Keratinocyte (primary cell): ENCODE data around the gene GRIA1. TPM values are rescaled to one million over a fixed set of nuclear protein-coding genes. Genes with fewer than 3 reads are reported as not detected.

Source experiments
- DNase-seq: peaks from one replicate; pipeline ENCODE4 v3.0.0-alpha.2; 2011; ENCODE audit warnings: low read depth, missing footprints, low spot score
- FAIRE-seq: peaks from 2 replicates; lab custom pipeline; 2011; peaks lifted over from hg19 to GRCh38; lab: Jason Lieb, UNC
- H2AFZ ChIP-seq: 2 replicates; pipeline ENCODE4 v1.6.0; 2012; ENCODE audit warnings: low read length, control low read depth, inconsistent platforms; ENCODE audit not compliant: control insufficient read depth
- H3K27ac ChIP-seq: 2 replicates; pipeline ENCODE4 v1.5.1; 2011; ENCODE audit warnings: low read length; ENCODE audit not compliant: control insufficient read depth, insufficient read depth
- H3K27me3 ChIP-seq: 3 replicates; pipeline ENCODE4 v1.6.0; 2011; ENCODE audit warnings: low read length; ENCODE audit not compliant: control insufficient read depth, insufficient read depth; ENCODE audit errors: extremely low read depth
- H3K36me3 ChIP-seq, 2 experiments: 2 replicates in 1 of 2; 3 replicates in 1 of 2; pipeline ENCODE4 v1.5.1; 2011; ENCODE audit warnings: low read length in 2 of 2, mild to moderate bottlenecking in 1 of 2; ENCODE audit not compliant: control insufficient read depth in 2 of 2, insufficient read depth in 2 of 2; ENCODE audit errors: extremely low read depth in 1 of 2
- H3K4me1 ChIP-seq: 3 replicates; pipeline ENCODE4 v1.5.1; 2011; ENCODE audit warnings: low read length; ENCODE audit not compliant: control insufficient read depth, insufficient read depth; ENCODE audit errors: extremely low read depth
- H3K4me2 ChIP-seq: 3 replicates; pipeline ENCODE4 v1.6.0; 2011; ENCODE audit warnings: low read depth, low read length; ENCODE audit not compliant: control insufficient read depth, insufficient read depth; ENCODE audit errors: extremely low read depth
- H3K4me3 ChIP-seq, 3 experiments: fragments of 200-600 bp in 1 of 3; sonication (generic) in 1 of 3; 2 replicates in 2 of 3; 3 replicates in 1 of 3; pipeline ENCODE4 v1.5.1; 2011 to 2016; ENCODE audit warnings: low read length in 3 of 3, mild to moderate bottlenecking in 3 of 3, control low read depth in 2 of 3, inconsistent platforms in 1 of 3, low read depth in 1 of 3, mixed read lengths in 1 of 3, mixed run types in 1 of 3, moderate library complexity in 1 of 3; ENCODE audit not compliant: control insufficient read depth in 2 of 3, insufficient read depth in 2 of 3; ENCODE audit errors: extremely low read depth in 1 of 3
- H3K79me2 ChIP-seq: 2 replicates; pipeline ENCODE4 v1.6.0; 2012; ENCODE audit warnings: low read length; ENCODE audit not compliant: control insufficient read depth, insufficient read depth
- H3K9ac ChIP-seq: 3 replicates; pipeline ENCODE4 v1.6.0; 2011; ENCODE audit warnings: low read length; ENCODE audit not compliant: control insufficient read depth, insufficient read depth; ENCODE audit errors: extremely low read depth
- H3K9me1 ChIP-seq: 3 replicates; pipeline ENCODE4 v1.6.0; 2011; ENCODE audit warnings: low read length; ENCODE audit not compliant: control insufficient read depth, insufficient read depth; ENCODE audit errors: extremely low read depth
- H3K9me3 ChIP-seq: 2 replicates; pipeline ENCODE4 v1.5.1; 2012; ENCODE audit warnings: low read depth, low read length; ENCODE audit not compliant: control insufficient read depth
- H4K20me1 ChIP-seq: 3 replicates; pipeline ENCODE4 v1.6.0; 2011; ENCODE audit warnings: low read length; ENCODE audit not compliant: control insufficient read depth, insufficient read depth; ENCODE audit errors: extremely low read depth
- CTCF ChIP-seq, 3 experiments: IDR thresholded peaks in 1 of 3; conservative IDR thresholded peaks in 1 of 3; optimal IDR thresholded peaks in 1 of 3; 2 replicates in 2 of 3; 3 replicates in 1 of 3; pipeline versions ENCODE3 to v1.5.1; 2011; ENCODE audit warnings: low read length in 3 of 3, mild to moderate bottlenecking in 3 of 3, moderate library complexity in 2 of 3, control low read depth in 1 of 3, inconsistent platforms in 1 of 3; ENCODE audit not compliant: insufficient read depth in 2 of 3; ENCODE audit errors: extremely low read depth in 1 of 3
- EZH2 ChIP-seq: IDR thresholded peaks from one replicate; pipeline ENCODE4 v1.6.1; 2012; ENCODE audit warnings: inconsistent platforms, mild to moderate bottlenecking, low read length, moderate library complexity
- dilution Hi-C: fragments of 300-500 bp; cut with MboI; formaldehyde crosslinking; loops from one replicate; pipeline ENCODE4 v1.7.0; 2020; ENCODE audit warnings: low sequenced_read_pairs; ENCODE audit not compliant: extremely low pct_ligation_motif_present
- polyA plus RNA-seq, 5 experiments: library from polyadenylated mRNA; depleted of rRNA in 3 of 5; stranded (reverse) in 3 of 5; stranded (forward) in 1 of 5; unstranded in 1 of 5; fragments of >200 nt; gene quantifications; 1 replicate in 1 of 5; 2 replicates in 3 of 5; 3 replicates in 1 of 5; pipeline versions ENCODE4 v1.2.1 to v1.2.3, GENCODE V29; 2011 to 2012; ENCODE audit warnings: missing spikeins in 2 of 5, low read depth in 1 of 5, low replicate concordance in 1 of 5

Gene GRIA1
- polyA plus RNA-seq, 1 donor (not counting 4 experiments of a cell fraction or from before 2014, with no cell fraction given), result not detected

DNA sequence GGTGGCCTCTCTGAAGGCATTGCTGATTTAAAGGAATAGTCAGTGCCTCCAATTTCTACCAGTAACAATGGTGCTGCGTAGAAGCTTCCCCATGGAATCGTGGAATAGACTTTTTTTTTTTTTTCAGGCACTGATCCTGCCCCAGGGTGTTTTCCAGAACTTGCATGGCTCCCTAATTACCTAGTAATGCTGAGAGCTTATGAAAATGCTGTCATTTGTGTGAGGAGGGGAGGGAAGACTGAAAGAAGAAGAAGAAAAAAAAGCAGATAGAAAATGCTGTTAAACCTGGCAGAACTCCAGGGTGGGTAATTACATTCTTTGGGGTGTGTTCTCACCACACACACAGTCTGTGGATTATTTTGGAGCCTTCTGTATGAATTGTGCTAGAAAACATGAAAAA lies 4.8 kb upstream of the GRIA1 start:
- FAIRE-seq (no peak), DNase-seq (no peak)
- dilution Hi-C loops, result no loop called here
- Histone ChIP-seq H3K9me1 (no peaks in the 10 kb centered on the region), H3K27me3 (no peaks in the 10 kb centered on the region), H3K9me3 (no peaks in the 10 kb centered on the region), H3K9ac (no peak overlapping the region), H3K27ac (no peak overlapping the region), H3K79me2 (no peaks in the 10 kb centered on the region), H3K36me3 (no peaks in the 10 kb centered on the region), H2AFZ (no peak overlapping the region), H4K20me1 (no peaks in the 10 kb centered on the region), H3K4me1 (peaks cover 4% of the 10 kb centered on the region), H3K4me2 (no peak overlapping the region), H3K4me3 (no peak overlapping the region)
- TF ChIP-seq CTCF (optimal IDR thresholded peaks at IDR 0.05 in 1 of 3, IDR thresholded peaks at IDR 0.05 in 1 of 3, conservative IDR thresholded peaks at IDR 0.05 in 1 of 3; ENCODE audit: extremely low read depth in 1 of 3, insufficient read depth in 2 of 3, low read length in 3 of 3) (no peak), EZH2 (no peak)

DNA sequence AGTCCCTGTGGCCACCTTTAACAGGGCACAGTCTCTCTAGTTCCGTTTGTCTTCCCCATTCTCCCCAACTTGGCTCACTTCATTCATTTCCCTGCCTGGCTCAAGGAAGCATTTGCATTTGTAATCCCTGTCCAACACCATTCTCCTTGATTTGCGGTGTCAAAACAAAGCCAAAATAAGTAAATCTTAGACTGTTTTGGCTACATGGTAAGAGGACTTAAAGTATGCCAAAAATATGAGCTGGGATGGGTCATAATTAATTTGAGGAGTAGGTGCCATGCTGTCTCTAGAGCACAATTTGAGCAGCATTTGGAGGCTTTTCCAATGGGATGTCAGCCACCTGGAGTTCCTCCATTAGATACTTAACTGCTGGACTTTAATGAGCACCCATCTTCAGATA lies 3.7 kb upstream of the GRIA1 start:
- no peak for TF ChIP-seq EZH2
- no peak for TF ChIP-seq CTCF (optimal IDR thresholded peaks at IDR 0.05 in 1 of 3, IDR thresholded peaks at IDR 0.05 in 1 of 3, conservative IDR thresholded peaks at IDR 0.05 in 1 of 3; ENCODE audit: extremely low read depth in 1 of 3, insufficient read depth in 2 of 3, low read length in 3 of 3)
- H3K9me1 ChIP-seq, result no peaks in the 10 kb centered on the region
- H3K79me2 ChIP-seq, result no peaks in the 10 kb centered on the region
- no peak overlapping the region for H3K4me3 ChIP-seq
- no peaks in the 10 kb centered on the region for H3K27me3 ChIP-seq
- no peak for DNase-seq
- no peaks in the 10 kb centered on the region for H4K20me1 ChIP-seq
- no peaks in the 10 kb centered on the region for H3K9me3 ChIP-seq
- no peak overlapping the region for H2AFZ ChIP-seq
- no peaks in the 10 kb centered on the region for H3K36me3 ChIP-seq
- dilution Hi-C loops, result no loop called here
- no peak overlapping the region for H3K27ac ChIP-seq
- no peak for FAIRE-seq
- peaks cover 16% of the 10 kb centered on the region for H3K4me1 ChIP-seq
- no peak overlapping the region for H3K9ac ChIP-seq
- no peak overlapping the region for H3K4me2 ChIP-seq
